ENCODE data around the gene DPYSL4.

DNA sequence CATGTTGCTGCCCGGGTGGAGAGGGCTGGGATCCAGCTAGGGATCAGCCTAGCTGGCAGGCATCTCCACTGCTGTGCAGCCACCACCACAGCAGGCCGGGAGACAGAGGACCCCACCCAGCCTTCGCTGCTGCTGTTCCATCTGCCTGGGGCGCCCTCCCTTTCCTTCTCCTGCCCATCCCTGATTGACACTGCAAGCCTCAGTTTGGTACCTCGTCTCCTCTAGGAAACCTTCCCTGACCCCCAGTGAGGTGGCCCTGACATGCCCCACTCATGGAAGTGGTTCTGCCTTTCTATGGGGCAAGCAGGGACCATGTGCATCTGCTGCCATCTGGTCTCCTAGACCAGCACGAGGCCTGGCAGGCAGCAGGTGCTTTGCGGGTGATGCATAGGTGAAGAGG, 30.4 kb upstream of the DPYSL4 start:
- TF ChIP-seq, protein P1, sequence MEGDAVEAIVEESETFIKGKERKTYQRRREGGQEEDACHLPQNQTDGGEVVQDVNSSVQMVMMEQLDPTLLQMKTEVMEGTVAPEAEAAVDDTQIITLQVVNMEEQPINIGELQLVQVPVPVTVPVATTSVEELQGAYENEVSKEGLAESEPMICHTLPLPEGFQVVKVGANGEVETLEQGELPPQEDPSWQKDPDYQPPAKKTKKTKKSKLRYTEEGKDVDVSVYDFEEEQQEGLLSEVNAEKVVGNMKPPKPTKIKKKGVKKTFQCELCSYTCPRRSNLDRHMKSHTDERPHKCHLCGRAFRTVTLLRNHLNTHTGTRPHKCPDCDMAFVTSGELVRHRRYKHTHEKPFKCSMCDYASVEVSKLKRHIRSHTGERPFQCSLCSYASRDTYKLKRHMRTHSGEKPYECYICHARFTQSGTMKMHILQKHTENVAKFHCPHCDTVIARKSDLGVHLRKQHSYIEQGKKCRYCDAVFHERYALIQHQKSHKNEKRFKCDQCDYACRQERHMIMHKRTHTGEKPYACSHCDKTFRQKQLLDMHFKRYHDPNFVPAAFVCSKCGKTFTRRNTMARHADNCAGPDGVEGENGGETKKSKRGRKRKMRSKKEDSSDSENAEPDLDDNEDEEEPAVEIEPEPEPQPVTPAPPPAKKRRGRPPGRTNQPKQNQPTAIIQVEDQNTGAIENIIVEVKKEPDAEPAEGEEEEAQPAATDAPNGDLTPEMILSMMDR (IDR thresholded peaks at IDR 0.05): no peak
- TF ChIP-seq POLR2A (IDR thresholded peaks at IDR 0.05): no peak

All from Peyer's patch (tissue), 4 donors.